ENCODE measurements around the gene MAMLD1.

MAMLD1 gene

DNA sequence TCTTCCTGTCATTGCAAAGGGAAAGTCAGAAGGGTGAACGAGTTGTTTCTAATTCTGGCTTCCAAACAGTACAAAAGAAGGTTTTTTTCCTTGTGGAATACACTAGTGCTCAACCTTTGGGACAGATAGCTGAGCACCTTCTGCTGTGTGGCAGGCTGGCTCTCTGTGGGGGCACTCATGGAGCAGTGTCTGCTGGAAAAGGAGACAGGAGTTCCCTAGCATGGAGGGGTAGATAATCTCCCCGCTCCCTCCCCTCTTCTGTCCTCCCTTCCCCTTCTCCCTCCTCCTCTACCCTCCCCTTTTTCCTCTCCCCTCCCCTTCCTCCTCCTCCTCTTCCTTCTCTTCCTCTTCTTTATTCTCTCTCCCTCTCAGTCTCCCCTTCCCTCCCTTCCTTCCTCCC, 142.9 kb downstream of the MAMLD1 start:
- no peak for DNase-seq

DNA sequence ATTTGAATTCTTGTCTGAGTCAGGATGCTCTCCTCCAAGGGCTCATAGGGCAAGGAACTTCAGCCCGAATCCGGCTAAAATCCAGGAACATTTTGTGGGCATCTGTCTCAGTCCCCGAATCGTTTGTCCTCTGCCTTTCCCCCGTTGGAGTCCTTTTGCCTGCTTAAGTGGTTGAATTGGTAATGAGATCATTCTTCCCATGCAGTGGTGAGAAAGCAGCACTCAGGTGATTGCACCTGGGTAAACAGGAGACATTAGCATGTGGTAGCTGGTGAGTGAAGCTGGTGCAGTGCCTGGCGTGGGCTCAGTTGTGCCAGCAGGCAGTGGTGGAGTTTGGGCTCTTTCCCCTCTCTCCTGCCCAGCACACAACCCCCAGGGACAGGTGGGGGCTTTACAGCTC, 143.4 kb downstream of the MAMLD1 start:
- DNase-seq: no peak

- no peak for DNase-seq
These were observed 144.2 kb downstream of the MAMLD1 start for GRCh38 chrX:150507251-150507856.

DNA sequence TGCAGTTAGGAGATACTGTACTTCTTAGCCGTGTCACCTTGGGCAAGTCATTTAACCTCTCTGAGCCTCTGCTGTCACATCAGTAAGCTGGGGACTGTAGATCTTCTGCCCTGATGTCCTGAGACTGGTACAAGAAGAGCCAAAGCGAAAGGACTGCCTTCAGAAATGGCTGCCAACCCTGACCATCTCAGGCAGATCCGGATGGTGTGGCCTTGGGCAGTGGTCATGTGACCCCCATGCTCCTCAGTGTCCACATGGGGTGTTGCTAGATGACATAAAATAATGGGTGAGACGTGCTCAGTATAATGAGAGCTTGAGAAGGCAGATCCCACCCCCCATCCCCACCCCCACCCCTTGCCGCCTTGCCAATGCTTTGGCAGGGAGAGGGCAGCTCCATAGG, 144.9 kb downstream of the MAMLD1 start:
- no peak for DNase-seq

DNA sequence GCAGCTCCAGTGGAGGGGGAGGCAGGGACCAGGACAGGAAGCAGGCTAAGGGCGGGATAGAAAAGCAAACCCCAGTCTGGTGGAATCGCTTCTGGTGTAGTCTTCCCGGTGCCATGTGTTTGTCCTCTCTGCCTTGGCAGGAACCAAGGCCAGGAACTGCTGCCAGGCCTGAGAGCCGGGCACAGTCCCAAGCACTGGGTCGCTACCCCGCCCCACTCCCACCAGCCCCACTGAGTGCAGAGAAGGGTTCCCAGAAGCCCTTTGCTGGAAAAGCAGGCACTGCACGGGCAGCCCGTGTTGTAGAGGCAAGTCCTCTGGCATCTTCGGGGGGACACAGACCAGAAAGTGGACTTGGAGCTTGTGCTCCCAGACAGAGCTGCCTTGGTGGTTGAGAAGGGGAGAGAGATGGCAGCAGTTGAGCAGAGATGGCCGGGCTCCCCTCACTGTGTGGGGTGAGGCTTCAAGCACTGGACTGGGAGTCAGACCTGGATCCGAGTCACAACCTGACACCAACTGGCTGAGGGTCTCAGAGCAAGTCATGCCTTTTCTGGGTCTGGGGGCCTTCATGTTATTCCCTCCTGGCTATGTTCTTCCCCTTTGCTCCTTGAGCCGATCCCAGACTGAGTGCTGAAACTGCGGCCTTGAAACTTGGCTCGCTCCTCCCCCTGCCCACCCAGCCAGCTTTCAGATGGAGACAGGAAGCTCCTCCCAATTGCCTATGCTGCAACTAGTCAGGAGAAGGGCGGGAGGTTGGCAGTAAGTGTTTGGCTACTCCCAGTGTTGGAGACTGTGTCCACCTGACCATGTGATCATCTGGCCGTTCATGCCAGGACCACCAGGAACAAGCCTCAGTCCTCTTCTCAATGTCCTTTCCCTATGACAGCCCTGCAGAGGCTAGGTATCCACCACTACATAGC, 145.6 kb downstream of the MAMLD1 start:
- DNase-seq: no peak

DNA sequence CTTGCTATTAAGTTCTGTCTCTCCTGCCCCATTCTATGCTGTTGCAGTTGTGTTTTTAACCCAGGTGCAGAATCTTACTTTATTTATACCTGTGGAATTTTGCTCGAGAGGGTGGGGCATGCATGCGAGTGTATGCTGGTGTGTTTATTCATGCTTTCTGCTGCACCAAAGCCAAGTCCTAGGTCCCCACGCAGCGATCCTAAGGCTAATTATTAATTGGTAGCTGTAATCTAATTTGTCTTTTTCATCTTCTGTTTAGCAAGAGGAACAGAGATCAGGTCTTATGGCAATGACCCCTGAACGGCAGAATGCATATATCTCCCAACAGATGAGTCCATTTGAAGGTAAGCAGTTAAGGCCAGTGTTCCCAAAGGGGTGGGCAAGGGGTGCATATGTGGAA, 146.6 kb downstream of the MAMLD1 start:
- DNase-seq: no peak

DNA sequence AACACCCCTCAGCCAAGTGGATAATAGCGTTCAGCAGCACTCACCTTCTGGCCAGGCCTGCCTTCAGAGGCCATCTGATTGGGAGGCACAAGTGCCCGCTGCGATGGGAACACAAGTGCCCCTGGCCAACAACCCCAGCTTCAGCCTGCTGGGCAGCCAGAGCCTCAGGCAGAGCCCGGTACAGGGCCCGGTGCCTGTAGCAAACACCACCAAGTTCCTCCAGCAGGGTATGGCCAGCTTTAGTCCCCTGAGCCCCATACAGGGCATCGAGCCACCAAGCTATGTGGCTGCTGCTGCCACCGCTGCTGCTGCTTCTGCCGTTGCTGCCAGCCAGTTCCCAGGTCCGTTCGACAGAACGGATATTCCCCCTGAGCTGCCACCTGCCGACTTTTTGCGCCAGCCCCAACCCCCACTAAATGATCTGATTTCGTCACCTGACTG, 149.4 kb downstream of the MAMLD1 start:
- no peak for DNase-seq

DNA sequence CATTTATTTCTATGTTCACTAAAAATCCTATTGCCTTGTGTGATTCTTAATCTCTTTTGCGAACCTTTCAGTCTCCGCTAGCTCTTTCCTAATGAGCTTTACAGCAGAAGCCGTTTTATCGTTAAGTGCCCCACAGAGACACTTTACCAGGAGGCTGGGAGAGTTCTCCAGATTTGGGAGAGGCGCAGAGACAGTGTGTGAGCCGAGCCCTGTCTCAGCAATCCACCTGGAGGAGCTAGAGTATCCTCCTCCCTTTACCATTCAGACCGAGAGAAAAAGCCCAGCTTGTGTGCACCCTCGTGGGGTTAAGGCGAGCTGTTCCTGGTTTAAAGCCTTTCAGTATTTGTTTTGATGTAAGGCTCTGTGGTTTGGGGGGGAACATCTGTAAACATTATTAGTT, 150.4 kb downstream of the MAMLD1 start:
- no peak for DNase-seq

- no peak for DNase-seq
These were observed 151.3 kb downstream of the MAMLD1 start for GRCh38 chrX:150514462-150514861.

- DNase-seq: no peak
These were observed 152.7 kb downstream of the MAMLD1 start for GRCh38 chrX:150515801-150516200.

- no peak for DNase-seq
These were observed 154.3 kb downstream of the MAMLD1 start for GRCh38 chrX:150517303-150517910.

DNA sequence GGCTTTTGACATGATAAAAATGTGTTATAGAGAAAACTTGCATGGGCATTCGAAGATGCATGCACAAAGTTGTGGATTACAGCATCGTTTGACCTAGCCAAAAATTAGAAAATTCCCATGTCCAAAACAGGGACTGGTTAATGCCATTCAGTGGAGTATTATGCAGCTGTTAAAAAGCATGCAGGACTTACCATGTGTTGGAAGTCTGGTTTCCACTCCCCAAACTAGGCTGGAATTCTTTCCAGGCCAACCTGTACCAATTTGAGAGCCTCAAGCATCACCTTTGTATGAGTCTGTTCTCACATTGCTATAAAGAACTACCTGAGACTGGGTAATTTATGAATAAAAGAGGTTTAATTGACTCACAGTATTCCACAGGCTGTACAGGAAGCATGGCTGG, 159.4 kb downstream of the MAMLD1 start:
- DNase-seq: no peak

DNA sequence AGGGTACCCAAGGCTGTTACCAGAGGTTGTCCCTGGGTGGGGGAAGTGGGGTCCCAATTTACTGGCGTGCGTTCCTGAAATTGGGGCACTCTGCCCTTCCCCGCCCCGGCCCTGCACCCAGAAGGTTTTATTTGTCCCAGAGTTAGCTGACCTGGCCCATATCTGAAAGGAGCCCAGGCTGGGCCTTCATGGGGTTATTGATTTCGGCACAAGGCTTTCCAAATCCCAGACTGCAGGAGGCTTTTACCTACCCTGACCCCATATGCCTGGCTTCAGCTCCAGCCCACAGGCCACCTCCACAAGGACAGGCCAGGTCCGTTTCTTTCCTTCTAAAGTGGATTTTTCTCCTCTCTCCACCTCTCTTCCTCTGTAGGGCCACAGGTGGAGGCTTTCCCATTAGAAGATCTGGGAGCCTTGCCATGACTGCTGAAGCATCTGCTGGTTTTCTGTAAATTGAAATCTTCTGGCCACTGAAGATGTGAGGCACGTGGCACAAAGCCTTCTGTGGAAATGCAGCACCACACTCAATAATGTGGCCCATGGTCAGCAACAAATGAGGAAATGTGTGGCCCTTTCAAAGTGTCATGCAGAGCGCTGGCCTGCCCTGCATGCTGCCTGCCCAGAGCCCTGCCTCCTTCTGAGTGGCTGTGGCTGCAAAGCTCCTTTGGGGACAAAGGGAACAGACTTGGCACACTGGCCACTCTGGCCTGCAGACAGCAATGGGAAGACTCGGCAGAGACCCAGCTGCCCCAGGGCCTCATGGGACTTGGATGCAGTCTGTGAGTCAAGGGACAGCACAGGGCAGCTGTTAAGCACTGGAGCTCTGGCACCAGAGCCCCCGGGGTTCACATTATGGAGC, 162.2 kb downstream of the MAMLD1 start:
- no peak for DNase-seq

GRCh38 chrX:150526692-150527091, 163.6 kb downstream of the MAMLD1 start:
- no peak for DNase-seq

GRCh38 chrX:150527108-150527507, 164.0 kb downstream of the MAMLD1 start:
- DNase-seq: no peak

GRCh38 chrX:150529587-150529986, 166.5 kb downstream of the MAMLD1 start:
- no peak for DNase-seq

- no peak for DNase-seq
These were observed 167.7 kb downstream of the MAMLD1 start for GRCh38 chrX:150530821-150531220.

DNA sequence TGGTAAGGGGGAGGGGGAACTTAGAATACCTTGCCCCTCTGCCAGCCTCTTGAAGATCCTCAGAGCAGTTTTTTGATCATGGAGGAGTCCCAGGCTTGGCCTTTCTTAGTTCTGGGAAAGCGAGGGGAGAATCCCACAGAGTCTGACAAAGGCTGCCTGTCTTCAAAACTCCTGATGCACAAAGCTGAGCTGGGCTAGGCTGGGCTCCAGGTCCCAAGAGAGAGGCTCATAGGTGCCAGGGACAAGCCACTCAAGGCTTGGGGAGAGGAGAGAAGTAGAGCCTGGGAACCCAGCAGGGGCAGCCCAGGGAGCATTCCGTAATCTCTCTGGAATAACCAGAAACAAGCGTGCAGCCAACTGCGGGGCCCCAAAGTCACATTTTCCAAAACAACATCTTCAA, 168.3 kb downstream of the MAMLD1 start:
- no peak for DNase-seq

GRCh38 chrX:150533863-150534262, 170.7 kb downstream of the MAMLD1 start:
- DNase-seq: no peak

- DNase-seq: no peak
These were observed 173.5 kb downstream of the MAMLD1 start for GRCh38 chrX:150536455-150537116.

DNA sequence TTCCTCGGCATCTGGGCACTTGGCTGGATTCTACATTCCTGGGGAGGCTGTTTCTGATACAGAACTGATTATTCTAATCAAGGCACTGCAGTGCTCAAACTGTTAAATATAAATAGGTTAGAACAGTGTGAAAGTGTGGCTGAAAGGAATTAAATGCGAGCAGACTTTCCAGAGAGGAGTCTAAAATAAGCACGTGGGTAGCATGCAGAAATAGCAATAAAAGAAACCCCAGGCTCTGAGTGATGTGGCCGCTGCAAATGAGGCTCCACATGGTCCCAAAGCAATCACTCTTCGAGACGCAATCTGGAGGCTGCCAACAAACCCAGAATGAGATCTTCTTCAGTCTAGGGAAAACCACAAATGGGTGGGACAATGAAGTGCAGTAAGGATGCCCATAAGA, 174.7 kb downstream of the MAMLD1 start:
- no peak for DNase-seq

- DNase-seq: no peak
These were observed 177.8 kb downstream of the MAMLD1 start for GRCh38 chrX:150540965-150541364.

DNA sequence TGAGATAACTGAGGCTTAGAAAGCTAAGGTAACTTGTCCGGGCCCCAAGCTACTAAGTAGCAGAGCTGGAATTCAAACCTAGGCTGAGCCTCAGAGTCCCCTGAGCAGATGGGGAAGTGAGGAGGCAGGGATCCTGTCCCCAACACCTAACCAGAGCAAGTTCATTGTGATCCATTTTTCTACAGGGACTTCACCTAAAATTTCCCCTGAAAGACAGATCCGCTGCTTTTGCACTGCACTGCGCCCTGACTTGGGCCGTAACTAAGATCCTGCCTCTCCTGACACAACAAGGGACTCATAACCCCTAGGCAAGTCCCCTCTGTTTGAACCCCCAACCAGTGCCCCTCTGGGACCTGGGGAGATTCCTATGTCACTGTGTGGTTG, 179.7 kb downstream of the MAMLD1 start:
- no peak for DNase-seq
